Esophagus muscularis mucosa (tissue), 4 donors: Measurements from ENCODE around the gene TMEM134. TPM values are rescaled to one million over a fixed set of nuclear protein-coding genes. Genes with fewer than 3 reads are reported as not detected.

Experiments used
- DNase-seq: peaks from one replicate; pipeline ENCODE4 v3.0.0-alpha.2; 2017; ENCODE audit errors: extremely low spot score
- H3K27ac ChIP-seq, 4 donors: fragments of 200-600 bp; sonication (generic); replicated peaks in 1 of 4; 1 replicate in 3 of 4; 2 replicates in 1 of 4; pipeline ENCODE4 v1.5.1; 2016 to 2019; ENCODE audit warnings: mild to moderate bottlenecking in 1 of 4
- H3K27me3 ChIP-seq, 4 donors: fragments of 200-600 bp; sonication (generic); one replicate each; pipeline versions ENCODE4 v1.5.1 to v1.6.0; 2016 to 2019
- H3K36me3 ChIP-seq, 4 donors: fragments of 200-600 bp; sonication (generic); one replicate each; pipeline ENCODE4 v1.5.1; 2016 to 2019
- H3K4me1 ChIP-seq, 4 donors: fragments of 200-600 bp; sonication (generic); one replicate each; pipeline ENCODE4 v1.5.1; 2016 to 2019
- H3K4me3 ChIP-seq, 4 donors: fragments of 200-600 bp; sonication (generic); 1 replicate in 2 of 4; 2 replicates in 2 of 4; pipeline ENCODE4 v1.5.1; 2016 to 2019; ENCODE audit warnings: mild to moderate bottlenecking in 4 of 4, moderate library complexity in 1 of 4
- H3K9me3 ChIP-seq, 4 donors: fragments of 200-600 bp; sonication (generic); 1 replicate in 3 of 4; 2 replicates in 1 of 4; pipeline ENCODE4 v1.5.1; 2016 to 2019
- CTCF ChIP-seq, 3 experiments: fragments of 200-600 bp in 2 of 3; fragments of 450-650 bp in 1 of 3; sonication (generic) in 2 of 3; IDR thresholded peaks; one replicate each; pipeline ENCODE4 v1.5.1; 2017 to 2019; ENCODE audit warnings: antibody characterized with exemption in 3 of 3, mild to moderate bottlenecking in 2 of 3, moderate library complexity in 1 of 3
- EP300 ChIP-seq: sonication (generic); formaldehyde crosslinking; IDR thresholded peaks from one replicate; pipeline ENCODE4 v1.6.1; 2017; ENCODE audit warnings: antibody characterized with exemption
- POLR2A ChIP-seq: fragments of 450-650 bp; IDR thresholded peaks from one replicate; pipeline ENCODE4 v1.6.1; 2017; ENCODE audit warnings: antibody characterized with exemption, moderate library complexity, mild to moderate bottlenecking, low read depth
- POLR2AphosphoS5 ChIP-seq, 2 donors: sonication (generic); formaldehyde crosslinking; IDR thresholded peaks; one replicate each; pipeline ENCODE4 v1.6.1; 2017; ENCODE audit warnings: antibody characterized with exemption in 2 of 2
- WGBS: methylation state at CpG from one replicate; pipeline ENCODE4 v1.1.5; 2018; 5-methylcytosine and 5-hydroxymethylcytosine counted together
- intact Hi-C: fragments of 100-400 bp; cut with DNase I; formaldehyde crosslinking; loops from one replicate; pipeline ENCODE4 v1.15.1; 2023
- total RNA-seq, 4 donors: library from RNA; depleted of rRNA; stranded (reverse); fragments of >200 nt; gene quantifications; one replicate each; pipeline versions ENCODE4 v1.1.0 to v1.2.1, GENCODE V29; 2016

TMEM134 gene
- total RNA-seq, 4 donors from 2014 or later: 36.1 to 48.7 (median 46.2) TPM

GRCh38 chr11:67506426-67507051 is 37.5 kb upstream of the TMEM134 start:
- Histone ChIP-seq H3K4me3 (peak overlapping the region; percentile 55 to 72 (median 62)), H3K27me3 (peaks cover 0 to 40% (median 3%) of the 10 kb centered on the region in 4 donors), H3K27ac (peak overlapping the region; percentile 97 to 100 (median 98)), H3K36me3 (peaks cover 0 to 19% (median 18%) of the 10 kb centered on the region in 4 donors), H3K9me3 (no peaks in the 10 kb centered on the region), H3K4me1 (peaks cover 27 to 60% (median 54%) of the 10 kb centered on the region in 4 donors)
- DNase-seq: no peak
- 88% methylated on average over 11 of the region's 16 CpGs for WGBS
- intact Hi-C loops: loop anchor here (5.0 to 10.0 kb wide), 2 partner anchors 104 to 152 kb away; partner anchors contain the start of genes POLD4, PPP1CA and TBC1D10C
- TF ChIP-seq CTCF (IDR thresholded peaks at IDR 0.05) (no peak), POLR2A (no peak), POLR2AphosphoS5 (IDR thresholded peaks at IDR 0.05) (no peak), EP300 (no peak)

- Histone ChIP-seq H3K36me3 (peaks cover 0 to 27% (median 18%) of the 10 kb centered on the region in 4 donors), H3K4me1 (peaks cover 27 to 60% (median 54%) of the 10 kb centered on the region in 4 donors), H3K27me3 (peaks cover 0 to 38% (median 3%) of the 10 kb centered on the region in 4 donors), H3K9me3 (no peaks in the 10 kb centered on the region), H3K27ac (peak overlapping the region; percentile 97 to 100 (median 98)), H3K4me3 (peak overlapping the region; percentile 55 to 64 (median 60))
- peak; percentile 95 for DNase-seq
- intact Hi-C loops: loop anchor here (5.0 to 10.0 kb wide), 2 partner anchors 104 to 151 kb away; partner anchors contain the start of genes POLD4, PPP1CA and TBC1D10C
- TF ChIP-seq POLR2AphosphoS5 (IDR thresholded peaks at IDR 0.05) (peak; percentile 85 to 86), EP300 (no peak), CTCF (IDR thresholded peaks at IDR 0.05) (peak; percentile 96 to 99 (median 98)), POLR2A (no peak)
- WGBS: 8% methylated on average over 9 of the region's 17 CpGs
Observed at GRCh38 chr11:67505605-67506396, 36.8 kb upstream of the TMEM134 start.

DNA sequence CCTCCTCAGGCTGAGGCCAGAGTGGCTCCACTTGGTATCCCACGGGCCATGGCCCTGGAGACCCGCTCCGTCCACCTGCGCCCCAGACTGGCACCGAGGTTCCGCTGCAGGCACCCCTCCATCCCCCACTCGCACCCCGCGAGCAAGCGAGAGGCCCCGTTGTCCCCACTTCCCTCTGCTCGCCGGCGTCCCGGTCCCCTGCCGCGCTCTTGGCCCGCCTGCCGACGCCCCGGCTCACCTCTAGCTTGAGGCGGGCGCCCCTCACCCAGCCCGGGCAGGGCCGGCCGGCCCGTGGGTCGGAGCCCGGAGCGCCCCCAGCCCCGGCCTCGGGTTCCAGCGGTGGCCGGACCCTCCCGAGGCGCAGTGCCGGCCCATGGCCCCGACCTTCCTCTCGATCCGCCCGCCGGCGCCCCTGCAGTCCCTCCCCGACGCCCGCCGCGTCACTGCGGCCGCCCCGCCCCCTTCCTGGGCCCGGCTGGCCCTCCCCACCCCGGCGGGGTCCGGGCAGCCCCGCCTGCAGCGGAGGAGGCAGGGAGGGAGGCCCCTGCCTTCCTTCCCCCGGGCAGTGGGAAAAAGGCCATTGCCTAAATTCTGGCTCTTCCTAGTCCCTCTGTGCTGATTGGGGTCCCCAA is 36.0 kb upstream of the TMEM134 start, which contains the start of gene PITPNM1:
Gene PITPNM1 (minus strand): TSS at position 414 of the 632 bp plus-strand sequence. CDS start 1,183 bp downstream, outside the sequence.
- Histone ChIP-seq H3K27ac (peak within 1 kb of the TSS; percentile 97 to 100 (median 98)), H3K4me3 (peak within 1 kb of the TSS; percentile 55 to 64 (median 60)), H3K36me3 (peaks cover 0 to 34% (median 18%) of the 10 kb centered on the region in 4 donors), H3K27me3 (peaks cover 0 to 38% (median 3%) of the 10 kb centered on the region in 4 donors), H3K9me3 (no peaks in the 10 kb centered on the region), H3K4me1 (peaks cover 27 to 60% (median 54%) of the 10 kb centered on the region in 4 donors)
- 5% methylated on average over 4 of the region's 58 CpGs for WGBS
- no peak for TF ChIP-seq CTCF (IDR thresholded peaks at IDR 0.05)
- no peak for TF ChIP-seq POLR2AphosphoS5 (IDR thresholded peaks at IDR 0.05)
- no peak for TF ChIP-seq POLR2A
- TF ChIP-seq EP300: no peak
- intact Hi-C loops: loop anchor here (5.0 to 10.0 kb wide), 2 partner anchors 103 to 150 kb away; partner anchors contain the start of genes POLD4, PPP1CA and TBC1D10C
- no peak for DNase-seq
